ENCODE results near the gene KDM2A.
"Not testable (repeated sequence)": the region's sequence is repeated elsewhere in the genome, so short reads cannot be mapped to it uniquely, and the experiment has no call there.

KDM2A gene

DNA sequence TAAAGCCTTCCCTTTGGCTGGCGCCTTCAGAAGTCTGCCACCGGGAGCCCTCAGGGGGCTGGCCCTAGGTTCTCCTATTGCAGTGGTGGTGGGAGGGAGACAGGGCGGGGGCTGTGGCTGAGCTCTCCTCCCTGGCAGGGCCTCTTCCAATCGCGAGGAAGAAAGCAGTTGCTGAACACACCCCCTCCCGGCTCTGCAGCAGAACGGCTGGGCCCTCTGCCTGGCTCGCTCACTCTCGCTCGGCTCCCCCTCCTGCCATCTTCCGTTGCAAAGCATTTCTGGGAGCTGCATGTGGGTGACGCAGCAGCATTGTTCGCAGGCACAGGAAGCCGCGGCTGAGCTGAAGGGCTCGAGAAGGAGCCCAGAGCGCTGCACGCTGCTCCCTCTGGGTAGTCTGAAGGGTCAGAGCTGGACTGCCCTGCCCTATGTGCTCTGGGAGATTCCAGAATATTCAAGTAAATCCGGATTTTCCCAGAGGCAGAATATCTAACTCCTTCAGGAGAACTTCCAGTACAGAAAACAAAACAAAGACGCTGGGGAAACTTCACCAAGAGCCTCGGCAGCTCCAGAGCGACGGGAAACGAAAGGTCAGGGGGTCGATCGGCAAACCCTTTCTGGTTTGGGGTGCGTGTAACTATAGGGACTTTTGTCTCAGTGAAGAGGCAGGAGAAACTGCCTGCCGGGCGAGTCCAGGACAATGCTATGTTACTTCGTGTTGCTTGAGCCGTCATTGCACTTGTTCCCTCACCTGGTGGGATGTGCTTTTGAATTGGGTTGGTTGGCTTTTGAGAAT is 120.9 kb downstream of the KDM2A start:
- DNase-seq = peak; percentile 99

DNA sequence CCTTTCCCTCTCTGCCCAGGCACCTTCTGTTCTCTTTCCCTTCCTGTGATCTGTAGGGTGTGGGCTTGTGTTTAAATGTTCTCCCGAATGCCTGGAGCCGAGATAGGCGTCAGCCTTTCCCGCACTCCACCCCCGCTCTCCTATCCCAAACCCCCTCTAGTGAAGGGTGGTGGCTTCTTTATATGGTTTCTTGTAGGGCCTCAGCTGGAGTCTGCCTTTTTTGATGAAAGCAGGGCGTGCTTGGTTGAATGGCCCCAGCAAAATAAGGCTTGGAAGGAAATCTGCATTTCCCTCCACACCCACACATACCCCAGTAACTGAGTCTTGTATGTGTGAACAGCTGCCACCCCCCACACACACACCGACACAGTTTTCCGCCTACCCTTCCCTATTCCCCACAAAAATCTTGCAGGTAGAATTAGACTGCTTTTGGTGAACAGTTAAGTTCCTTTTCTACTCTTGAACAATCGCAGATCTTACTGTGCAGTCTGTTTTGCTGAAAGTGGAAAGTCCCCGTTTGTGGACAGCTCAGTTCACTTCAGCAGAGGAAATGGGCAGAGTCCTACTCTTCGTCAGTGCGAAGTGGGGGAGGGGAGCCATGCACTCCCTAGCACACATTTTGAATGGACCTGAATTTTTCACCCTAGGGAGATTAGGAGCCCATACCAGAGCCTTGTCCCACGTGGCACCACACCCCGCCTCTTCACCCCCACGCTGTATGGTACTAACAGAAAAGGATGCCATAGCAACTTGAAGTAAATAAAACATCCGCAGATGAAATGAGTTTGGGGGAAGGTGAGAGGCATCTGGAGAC is 121.7 kb downstream of the KDM2A start:
- no peak for DNase-seq

GRCh38 chr11:67242548-67242947 is 123.5 kb downstream of the KDM2A start:
- no peak for DNase-seq

DNA sequence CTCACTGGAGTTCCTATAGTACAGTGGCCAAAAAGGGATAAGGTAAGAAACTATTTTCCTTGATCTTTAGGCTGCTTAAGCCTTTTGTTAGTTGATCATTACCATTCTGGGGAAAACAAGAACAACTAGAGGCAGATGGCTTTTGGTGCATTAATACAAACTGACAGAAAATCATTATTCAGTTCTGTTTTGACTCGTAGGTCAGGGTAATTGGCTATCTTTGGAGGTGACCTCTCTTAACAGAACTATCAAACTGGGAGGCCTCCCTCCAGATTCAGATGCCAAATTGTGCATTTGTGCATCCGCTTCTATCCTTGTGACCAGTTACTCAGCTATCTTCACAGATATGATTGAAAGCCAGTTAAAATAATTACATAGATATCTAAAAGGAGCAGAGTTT is 124.0 kb downstream of the KDM2A start:
- DNase-seq = no peak

DNA sequence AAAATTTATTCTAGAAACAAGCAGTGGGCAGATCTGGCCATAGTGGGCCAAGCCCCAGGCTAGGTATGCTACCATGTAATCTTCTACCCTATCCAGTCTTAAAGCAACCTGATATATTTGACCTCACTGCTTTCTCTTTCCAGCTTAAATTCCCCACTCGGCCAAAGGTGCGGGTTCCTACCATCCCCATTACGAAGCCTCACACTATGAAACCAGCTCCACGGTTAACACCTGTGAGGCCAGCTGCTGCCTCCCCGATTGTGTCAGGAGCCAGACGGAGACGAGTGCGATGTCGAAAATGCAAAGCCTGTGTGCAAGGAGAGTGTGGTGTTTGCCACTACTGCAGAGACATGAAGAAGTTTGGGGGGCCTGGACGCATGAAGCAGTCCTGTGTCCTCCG is 126.0 kb downstream of the KDM2A start:
- no peak for DNase-seq

- DNase-seq = no peak
These were observed 129.0 kb downstream of the KDM2A start for GRCh38 chr11:67247946-67248550.

DNA sequence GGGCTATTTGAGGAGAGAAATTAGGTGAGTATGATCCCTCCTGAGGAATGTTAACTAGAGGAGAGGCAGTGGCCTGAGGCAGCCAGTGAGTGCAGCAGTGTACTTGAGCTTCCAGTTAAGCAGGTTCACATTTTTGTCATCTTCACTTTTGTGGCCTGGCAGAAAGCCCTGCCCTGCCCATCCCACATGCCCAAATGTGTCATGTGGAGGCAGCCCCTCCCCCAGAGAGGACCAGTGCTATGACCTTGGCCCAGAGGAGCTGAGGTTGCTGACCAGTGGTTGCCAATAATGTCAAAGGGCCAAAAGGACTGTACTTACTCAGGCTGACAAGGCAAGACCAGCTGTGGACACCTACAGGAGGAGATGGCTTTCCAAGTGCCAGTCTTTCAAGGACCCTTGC is 129.6 kb downstream of the KDM2A start:
- no peak for DNase-seq

DNA sequence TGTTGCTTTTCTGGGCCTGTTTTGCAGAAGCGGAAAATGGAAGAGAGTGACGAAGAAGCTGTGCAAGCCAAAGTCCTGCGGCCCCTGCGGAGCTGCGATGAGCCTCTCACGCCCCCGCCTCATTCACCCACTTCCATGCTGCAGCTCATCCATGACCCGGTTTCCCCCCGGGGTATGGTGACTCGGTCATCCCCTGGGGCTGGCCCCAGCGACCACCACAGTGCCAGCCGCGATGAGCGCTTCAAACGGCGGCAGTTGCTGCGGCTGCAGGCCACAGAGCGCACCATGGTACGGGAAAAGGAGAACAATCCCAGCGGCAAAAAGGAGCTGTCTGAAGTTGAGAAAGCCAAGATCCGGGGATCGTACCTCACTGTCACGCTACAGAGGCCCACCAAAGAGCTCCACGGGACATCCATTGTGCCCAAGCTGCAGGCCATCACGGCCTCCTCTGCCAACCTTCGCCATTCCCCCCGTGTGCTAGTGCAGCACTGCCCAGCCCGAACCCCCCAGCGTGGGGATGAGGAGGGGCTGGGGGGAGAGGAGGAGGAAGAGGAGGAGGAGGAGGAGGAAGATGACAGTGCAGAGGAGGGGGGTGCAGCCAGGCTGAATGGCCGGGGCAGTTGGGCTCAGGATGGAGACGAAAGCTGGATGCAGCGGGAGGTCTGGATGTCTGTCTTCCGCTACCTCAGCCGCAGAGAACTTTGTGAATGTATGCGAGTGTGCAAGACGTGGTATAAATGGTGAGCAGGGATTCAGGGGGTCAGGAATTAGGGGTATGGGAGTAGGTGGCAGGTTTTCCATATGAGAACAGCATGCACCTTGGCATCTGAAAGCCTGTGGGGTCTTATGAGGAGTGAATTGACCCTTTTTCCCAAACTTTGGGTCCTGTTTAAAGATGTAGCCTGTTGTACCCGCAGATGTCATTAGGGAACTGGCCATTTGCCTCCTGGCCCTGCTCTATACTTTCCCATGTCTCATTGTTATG is 131.3 kb downstream of the KDM2A start:
- DNase-seq = no peak

DNA sequence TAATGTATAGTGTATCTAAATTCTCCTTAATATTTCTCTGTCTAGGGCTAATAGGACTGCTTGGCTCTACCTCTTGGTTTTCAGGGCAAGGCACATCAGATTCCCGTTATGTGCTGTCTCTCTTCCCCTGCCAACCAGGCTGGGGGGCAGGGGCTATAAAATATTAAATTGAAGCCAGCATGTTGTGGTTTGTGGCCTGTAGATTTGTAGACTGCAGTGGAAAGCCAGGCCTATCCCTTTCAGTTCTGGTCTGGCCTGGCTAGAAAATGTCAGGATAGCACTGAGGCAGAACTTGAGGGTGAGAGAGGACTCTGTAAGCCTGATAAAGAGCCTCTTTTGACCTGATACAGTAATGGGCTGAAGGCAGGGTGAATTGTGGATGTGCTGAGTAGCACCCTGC is 132.8 kb downstream of the KDM2A start:
- DNase-seq = no peak

GRCh38 chr11:67252831-67253239 is 133.8 kb downstream of the KDM2A start:
- no peak for DNase-seq

- no peak for DNase-seq
These were observed 135.0 kb downstream of the KDM2A start for GRCh38 chr11:67253872-67254624.

DNA sequence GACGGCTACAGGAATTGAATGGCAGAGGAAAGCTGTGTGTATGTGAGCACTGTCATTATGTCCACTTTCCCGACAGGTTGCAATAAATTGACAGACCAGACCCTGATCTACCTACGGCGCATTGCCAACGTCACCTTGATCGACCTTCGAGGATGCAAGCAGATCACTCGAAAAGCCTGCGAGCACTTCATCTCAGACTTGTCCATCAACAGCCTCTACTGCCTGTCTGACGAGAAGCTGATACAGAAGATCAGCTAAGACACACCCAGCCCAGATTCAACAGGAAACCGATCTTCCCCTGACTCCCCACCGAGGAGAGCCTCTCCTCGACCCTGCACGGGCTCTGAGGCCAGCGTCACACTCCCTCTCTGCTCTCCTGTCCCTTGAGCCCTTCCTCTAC is 135.7 kb downstream of the KDM2A start:
- no peak for DNase-seq

DNA sequence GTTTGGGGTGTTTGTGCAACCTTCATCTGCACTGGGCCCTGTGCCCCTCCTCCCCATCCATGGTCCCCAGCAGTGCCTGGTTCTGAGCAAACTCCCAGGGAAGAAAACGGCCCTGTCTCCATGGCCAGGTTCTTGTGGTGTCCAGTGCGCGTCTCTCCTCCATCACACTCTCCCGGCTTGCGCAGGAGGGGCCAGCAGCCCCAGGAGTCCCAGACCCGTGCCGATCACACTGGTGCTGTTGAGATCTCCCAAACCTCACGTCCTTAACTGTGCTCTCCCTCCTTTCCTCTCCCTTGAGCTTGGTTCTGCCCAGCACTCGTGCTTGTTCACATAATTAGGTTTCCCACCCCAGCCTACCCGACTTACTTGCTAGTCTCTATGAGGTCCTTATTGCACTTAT is 136.3 kb downstream of the KDM2A start:
- no peak for DNase-seq

GRCh38 chr11:67255864-67256263 is 136.8 kb downstream of the KDM2A start:
- no peak for DNase-seq

DNA sequence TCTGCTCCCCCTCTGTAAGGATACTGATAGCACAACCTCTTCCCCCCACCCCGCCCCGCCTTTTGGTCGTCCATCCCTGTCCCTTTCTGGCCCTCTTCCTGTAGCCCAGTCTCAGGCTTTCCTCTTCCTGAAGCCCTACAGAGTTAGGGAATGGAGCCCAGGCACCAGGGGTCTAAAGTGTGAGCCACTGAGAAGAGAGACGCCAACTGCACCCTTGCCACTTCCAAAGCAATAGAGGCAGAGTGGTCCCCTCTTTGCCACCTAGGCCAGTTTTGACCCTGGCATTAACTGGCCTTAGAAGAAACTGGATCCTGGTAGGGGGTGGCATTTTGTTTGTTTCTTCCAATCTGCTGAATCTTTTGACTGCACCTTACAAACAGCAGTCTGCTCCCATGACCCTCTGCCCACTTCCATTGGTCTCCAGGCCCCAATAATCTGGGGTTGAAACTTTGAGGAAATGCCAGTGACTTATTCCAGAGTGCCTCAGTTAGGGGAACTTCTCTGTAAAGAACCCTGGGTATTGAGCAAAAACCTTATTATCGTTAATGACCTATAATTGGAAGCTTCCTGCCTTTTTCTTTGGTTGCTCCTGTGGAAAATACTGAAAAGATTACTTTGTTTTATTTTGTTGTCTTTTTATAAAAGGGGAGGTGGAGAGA is 137.5 kb downstream of the KDM2A start:
- no peak for DNase-seq

DNA sequence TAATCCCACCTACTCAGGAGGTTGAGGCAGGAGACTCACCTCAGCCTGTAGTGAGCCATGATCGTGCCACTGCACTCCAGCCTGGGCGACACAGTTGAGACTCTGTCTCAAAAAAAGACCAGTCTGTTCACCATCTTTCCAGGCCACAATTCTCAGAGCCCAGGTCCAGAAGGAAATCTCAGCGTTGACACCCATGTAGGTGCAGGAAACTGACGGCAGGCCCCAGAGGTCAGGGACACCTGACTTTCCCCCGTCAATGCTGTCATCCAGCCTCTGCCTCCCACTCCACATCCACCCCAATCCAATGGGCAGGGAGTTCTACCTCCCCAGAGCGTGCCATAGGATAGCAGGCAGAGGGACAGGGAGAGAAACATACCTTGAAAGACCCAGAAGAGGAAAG is 141.3 kb downstream of the KDM2A start:
- no peak for DNase-seq

DNA sequence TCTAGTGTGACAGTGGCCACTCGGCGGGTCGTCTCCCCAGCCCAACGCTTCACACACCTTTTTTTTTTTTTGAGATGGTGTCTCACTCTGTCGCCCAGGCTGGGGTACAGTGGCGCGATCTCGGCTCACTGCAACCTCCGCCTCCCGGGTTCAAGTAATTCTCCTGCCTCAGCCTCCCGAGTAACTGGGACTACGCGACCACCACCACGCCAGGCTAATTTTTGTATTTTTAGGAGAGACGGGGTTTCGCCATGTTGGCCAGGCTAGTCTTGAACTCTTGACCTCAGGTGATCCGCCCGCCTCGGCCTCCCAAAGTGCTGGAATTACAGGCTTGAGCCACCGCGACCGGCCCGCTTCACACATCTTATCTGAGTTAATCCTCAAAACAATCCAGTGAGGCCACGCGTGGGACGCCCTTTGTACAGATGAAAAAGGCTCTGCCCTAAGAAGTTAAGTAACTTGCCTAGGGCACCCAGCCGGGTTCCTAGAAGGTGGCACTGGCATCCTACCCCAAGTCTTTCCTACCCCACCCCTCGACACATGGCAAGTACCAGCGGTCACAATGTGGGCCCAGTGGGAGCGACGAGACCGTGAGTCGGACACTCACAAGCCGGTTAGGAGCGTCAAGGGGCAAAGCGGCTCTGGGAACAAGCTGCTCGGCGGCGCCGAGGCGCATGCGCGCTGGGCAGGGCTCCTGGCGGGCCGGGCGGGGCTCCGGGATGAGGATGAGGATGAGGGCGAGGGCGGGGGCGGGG is 142.0 kb downstream of the KDM2A start:
- DNase-seq = not testable (repeated sequence)

GRCh38 chr11:67261640-67261945 is 142.5 kb downstream of the KDM2A start:
- DNase-seq = no peak

DNA sequence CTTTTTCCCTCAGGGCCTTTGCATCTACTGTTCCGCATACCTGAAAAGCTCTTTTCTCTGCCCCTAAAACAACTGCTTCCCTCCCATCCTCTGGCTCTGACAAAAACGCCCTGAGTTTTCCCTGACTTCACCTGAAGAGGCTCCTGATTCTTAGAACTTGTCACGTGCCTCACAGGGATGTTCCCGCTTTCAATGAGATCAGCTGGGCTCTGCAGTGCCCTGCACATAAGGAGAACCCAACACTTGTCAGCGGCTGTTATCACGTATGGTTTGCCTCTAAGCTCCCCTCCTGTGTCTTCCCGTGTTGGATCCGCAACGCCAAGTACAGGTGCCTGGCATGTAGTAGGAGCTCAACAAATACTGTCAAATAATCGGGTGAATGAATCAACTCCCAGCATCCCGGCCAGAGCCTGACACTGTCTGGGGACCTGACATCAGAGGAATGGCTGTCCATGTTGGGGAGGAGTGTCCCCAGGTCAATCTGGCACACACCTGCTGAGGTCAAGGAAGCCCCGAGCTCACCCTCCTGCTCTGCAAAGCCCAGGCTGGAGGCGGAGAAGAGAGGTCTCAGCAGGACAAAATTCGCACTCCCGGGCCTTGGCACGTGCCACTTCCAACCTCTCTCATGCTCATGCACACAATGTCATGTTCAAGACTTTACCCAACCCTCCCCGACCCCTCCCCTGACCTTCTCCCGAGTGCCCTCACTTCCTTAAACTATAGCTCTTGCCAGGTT is 143.1 kb downstream of the KDM2A start:
- DNase-seq = no peak
